MM.1S (cell line): ENCODE data around the gene BFSP1.

Experiments
- DNase-seq: peaks from one replicate; pipeline ENCODE4 v3.0.0-alpha.2; 2015
- H2AFZ ChIP-seq: fragments of 300-600 bp; sonication (generic); 2 replicates; pipeline ENCODE4 v1.6.0; 2016; ENCODE audit warnings: antibody characterized with exemption, low read length
- H3F3A ChIP-seq: fragments of 300-600 bp; sonication (generic); 2 replicates; pipeline ENCODE4 v1.6.1; 2016; ENCODE audit warnings: mild to moderate bottlenecking, antibody characterized with exemption, low read length, moderate library complexity, mixed read lengths; ENCODE audit not compliant: insufficient read depth
- H3K27ac ChIP-seq: fragments of 300-600 bp; sonication (generic); 2 replicates; pipeline ENCODE4 v1.5.1; 2016; ENCODE audit warnings: mild to moderate bottlenecking, low read length
- H3K27me3 ChIP-seq: fragments of 300-600 bp; sonication (generic); replicated peaks from 2 replicates; pipeline ENCODE4 v1.6.0; 2016; ENCODE audit warnings: low read length; ENCODE audit not compliant: insufficient read depth
- H3K36me3 ChIP-seq: fragments of 300-600 bp; sonication (generic); replicated peaks from 2 replicates; pipeline ENCODE4 v1.6.1; 2016; ENCODE audit warnings: mild to moderate bottlenecking, low read length, mixed read lengths; ENCODE audit not compliant: insufficient read depth
- H3K4me1 ChIP-seq: fragments of 300-600 bp; sonication (generic); 2 replicates; pipeline ENCODE4 v1.6.1; 2016; ENCODE audit warnings: low read length, mixed read lengths
- H3K4me2 ChIP-seq: fragments of 300-600 bp; sonication (generic); 2 replicates; pipeline ENCODE4 v1.6.0; 2016; ENCODE audit warnings: low read depth, low read length
- H3K4me3 ChIP-seq: fragments of 300-600 bp; sonication (generic); 2 replicates; pipeline ENCODE4 v1.5.1; 2016; ENCODE audit warnings: low read length, mixed read lengths
- H3K79me2 ChIP-seq: fragments of 300-600 bp; sonication (generic); 2 replicates; pipeline ENCODE4 v1.6.1; 2016; ENCODE audit warnings: mixed run types, low read length, mixed read lengths
- H3K9ac ChIP-seq: fragments of 300-600 bp; sonication (generic); 2 replicates; pipeline ENCODE4 v1.6.1; 2016; ENCODE audit warnings: low read length, mixed read lengths
- H3K9me2 ChIP-seq: fragments of 300-600 bp; sonication (generic); replicated peaks from 2 replicates; pipeline ENCODE4 v1.6.1; 2016; ENCODE audit warnings: mild to moderate bottlenecking, low read length, mixed read lengths; ENCODE audit not compliant: insufficient read depth
- H3K9me3 ChIP-seq: fragments of 300-600 bp; sonication (generic); replicated peaks from 2 replicates; pipeline ENCODE4 v1.6.1; 2016; ENCODE audit warnings: mild to moderate bottlenecking, low read length, mixed read lengths; ENCODE audit not compliant: insufficient read depth
- H4K20me1 ChIP-seq: fragments of 300-600 bp; sonication (generic); 2 replicates; pipeline ENCODE4 v1.6.1; 2016; ENCODE audit warnings: mild to moderate bottlenecking, low read length, moderate library complexity, mixed read lengths; ENCODE audit not compliant: insufficient read depth
- CTCF ChIP-seq: fragments of 300-600 bp; sonication (generic); IDR thresholded peaks from 2 replicates; pipeline ENCODE4 v1.5.1; 2016; ENCODE audit warnings: antibody characterized with exemption, low read length, mixed read lengths
- EZH2 ChIP-seq: fragments of 300-600 bp; sonication (generic); optimal IDR thresholded peaks from 2 replicates; pipeline ENCODE3; 2017; ENCODE audit warnings: low read depth, mild to moderate bottlenecking, antibody characterized with exemption, low read length, mixed read lengths
- EZH2phosphoT487 ChIP-seq: fragments of 300-600 bp; sonication (generic); IDR thresholded peaks from 2 replicates; pipeline ENCODE4 v1.6.1; 2018; ENCODE audit warnings: antibody characterized with exemption, low read length

BFSP1 gene

GRCh38 chr20:17502105-17502504 lies 29.1 kb downstream of the BFSP1 start:
- no peak overlapping the region for H3K27ac ChIP-seq
- H3K4me1 ChIP-seq = peaks cover 14% of the 10 kb centered on the region; the same call in 1 of the 2 replicates
- TF ChIP-seq CTCF (no peak), EZH2 (no peak), EZH2phosphoT487 (no peak)
- H3K4me2 ChIP-seq = no peak overlapping the region
- no peak overlapping the region for H3K4me3 ChIP-seq
- no peaks in the 10 kb centered on the region for H3K79me2 ChIP-seq
- H3F3A ChIP-seq = no peaks in the 10 kb centered on the region
- DNase-seq = no peak
- H3K27me3 ChIP-seq = no peaks in the 10 kb centered on the region
- H4K20me1 ChIP-seq = no peaks in the 10 kb centered on the region
- no peaks in the 10 kb centered on the region for H3K9me2 ChIP-seq
- no peaks in the 10 kb centered on the region for H3K36me3 ChIP-seq
- H3K9ac ChIP-seq = no peak overlapping the region
- H3K9me3 ChIP-seq = no peaks in the 10 kb centered on the region
- H2AFZ ChIP-seq = no peak overlapping the region

- Histone ChIP-seq H3K9me2 (no peaks in the 10 kb centered on the region), H3K27ac (no peak overlapping the region), H3K36me3 (no peaks in the 10 kb centered on the region), H3K79me2 (no peaks in the 10 kb centered on the region), H4K20me1 (no peaks in the 10 kb centered on the region), H3K4me2 (no peak overlapping the region), H3K27me3 (no peaks in the 10 kb centered on the region), H3K4me1 (peaks cover 14% of the 10 kb centered on the region; the same call in 1 of the 2 replicates), H2AFZ (no peak overlapping the region), H3K9ac (no peak overlapping the region), H3K4me3 (no peak overlapping the region), H3K9me3 (no peaks in the 10 kb centered on the region), H3F3A (no peaks in the 10 kb centered on the region)
- TF ChIP-seq EZH2phosphoT487 = no peak
- TF ChIP-seq CTCF = no peak
- no peak for TF ChIP-seq EZH2
- no peak for DNase-seq
These were observed 29.5 kb downstream of the BFSP1 start for GRCh38 chr20:17501701-17502100.

GRCh38 chr20:17500826-17501225 lies 30.4 kb downstream of the BFSP1 start:
- no peaks in the 10 kb centered on the region for H3K36me3 ChIP-seq
- TF ChIP-seq CTCF (no peak), EZH2phosphoT487 (no peak), EZH2 (no peak)

GRCh38 chr20:17500271-17500670 lies 30.9 kb downstream of the BFSP1 start:
- H3K4me3 ChIP-seq = no peak overlapping the region
- DNase-seq = no peak
- TF ChIP-seq CTCF (no peak), EZH2 (no peak), EZH2phosphoT487 (no peak)

More at GRCh38 chr20:17500826-17501225, 30.4 kb downstream of the BFSP1 start:
- H3K9ac ChIP-seq = no peak overlapping the region
- H3K9me2 ChIP-seq = no peaks in the 10 kb centered on the region
- H3K4me2 ChIP-seq = no peak overlapping the region
- no peaks in the 10 kb centered on the region for H3K27me3 ChIP-seq
- H3F3A ChIP-seq = no peaks in the 10 kb centered on the region
- no peak overlapping the region for H2AFZ ChIP-seq
- no peak for DNase-seq
- H3K4me1 ChIP-seq = peaks cover 14% of the 10 kb centered on the region; the same call in 1 of the 2 replicates
- no peaks in the 10 kb centered on the region for H3K9me3 ChIP-seq
- H4K20me1 ChIP-seq = no peaks in the 10 kb centered on the region
- no peaks in the 10 kb centered on the region for H3K79me2 ChIP-seq
- H3K27ac ChIP-seq = no peak overlapping the region
- no peak overlapping the region for H3K4me3 ChIP-seq

More at GRCh38 chr20:17500271-17500670, 30.9 kb downstream of the BFSP1 start:
- Histone ChIP-seq H3K27ac (no peak overlapping the region), H3K9me2 (no peaks in the 10 kb centered on the region), H3K9me3 (no peaks in the 10 kb centered on the region), H3K4me2 (no peak overlapping the region), H3K36me3 (no peaks in the 10 kb centered on the region), H3K27me3 (no peaks in the 10 kb centered on the region), H3K79me2 (no peaks in the 10 kb centered on the region), H3K9ac (no peak overlapping the region), H2AFZ (no peak overlapping the region), H4K20me1 (no peaks in the 10 kb centered on the region), H3F3A (no peaks in the 10 kb centered on the region), H3K4me1 (peaks cover 10% of the 10 kb centered on the region; the same call in 1 of the 2 replicates)
